ENCODE data around the gene FSHR.

FSHR gene

GRCh38 chr2:49000695-49001094, 153.6 kb downstream of the FSHR start:
- no peak for TF ChIP-seq CTCF (IDR thresholded peaks at IDR 0.05; ENCODE audit: borderline replicate concordance, insufficient read depth, low read depth, low read length)
- H3K4me3 ChIP-seq (ENCODE audit: low read depth, low read length): no peak overlapping the region

GRCh38 chr2:48998449-48998848, 155.9 kb downstream of the FSHR start:
- no peak overlapping the region for H3K4me3 ChIP-seq (ENCODE audit: low read depth, low read length)
- no peak for TF ChIP-seq CTCF (IDR thresholded peaks at IDR 0.05; ENCODE audit: borderline replicate concordance, insufficient read depth, low read depth, low read length)

- H3K4me3 ChIP-seq (ENCODE audit: low read depth, low read length): no peak overlapping the region
- TF ChIP-seq CTCF (IDR thresholded peaks at IDR 0.05; ENCODE audit: borderline replicate concordance, insufficient read depth, low read depth, low read length): no peak
Measured at GRCh38 chr2:48993576-48993975, 160.7 kb downstream of the FSHR start.

GRCh38 chr2:48991415-48992131, 162.7 kb downstream of the FSHR start:
- H3K4me3 ChIP-seq (ENCODE audit: low read depth, low read length): no peak overlapping the region
- TF ChIP-seq CTCF (IDR thresholded peaks at IDR 0.05; ENCODE audit: borderline replicate concordance, insufficient read depth, low read depth, low read length): no peak

- no peak for TF ChIP-seq CTCF (IDR thresholded peaks at IDR 0.05; ENCODE audit: borderline replicate concordance, insufficient read depth, low read depth, low read length)
- no peak overlapping the region for H3K4me3 ChIP-seq (ENCODE audit: low read depth, low read length)
Measured at GRCh38 chr2:48984922-48985321, 169.4 kb downstream of the FSHR start.

- no peak overlapping the region for H3K4me3 ChIP-seq (ENCODE audit: low read depth, low read length)
- TF ChIP-seq CTCF (IDR thresholded peaks at IDR 0.05; ENCODE audit: borderline replicate concordance, insufficient read depth, low read depth, low read length): no peak
Measured at GRCh38 chr2:48983551-48983950, 170.8 kb downstream of the FSHR start.

GRCh38 chr2:48982887-48983435, 171.4 kb downstream of the FSHR start:
- no peak overlapping the region for H3K4me3 ChIP-seq (ENCODE audit: low read depth, low read length)
- no peak for TF ChIP-seq CTCF (IDR thresholded peaks at IDR 0.05; ENCODE audit: borderline replicate concordance, insufficient read depth, low read depth, low read length)

Measured in GM12875 (cell line).